AML-193 (cell line): ENCODE results near the gene HLA-DOA.

Experiments used
- DNase-seq, 2 experiments: peaks; one replicate each; lab custom pipeline; 2025; lab: John Stamatoyannopoulos, UW

Gene HLA-DOA

GRCh38 chr6:33017018-33017417 is 7.6 kb upstream of the HLA-DOA start:
- DNase-seq: no peak

DNA sequence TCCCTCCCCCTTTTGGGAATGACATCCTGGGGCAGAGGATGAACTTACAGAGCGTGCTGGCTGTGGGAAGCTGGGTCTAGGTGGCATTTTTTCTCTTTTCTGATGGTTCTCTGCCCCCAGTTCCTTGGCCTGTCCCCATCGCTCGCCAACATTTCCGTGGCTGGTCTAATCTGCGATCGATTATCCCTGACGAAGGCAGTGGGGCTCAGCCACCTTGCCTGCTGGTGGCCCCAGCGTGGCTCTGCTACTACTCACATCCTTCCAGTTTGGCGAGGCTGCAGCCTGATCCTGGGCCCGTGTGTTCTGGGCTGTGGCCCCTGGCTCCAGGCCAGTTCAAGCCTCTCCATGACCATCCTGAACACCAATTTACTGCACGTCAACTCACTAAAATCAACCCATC is 6.4 kb upstream of the HLA-DOA start:
- no peak for DNase-seq

GRCh38 chr6:33014841-33015634 is 5.6 kb upstream of the HLA-DOA start:
- DNase-seq: peak; percentile 92

GRCh38 chr6:33013608-33014007 is 4.2 kb upstream of the HLA-DOA start:
- no peak for DNase-seq

GRCh38 chr6:33010356-33010755 is 965 bp upstream of the HLA-DOA start:
- no peak for DNase-seq

- DNase-seq: no peak
Observed at GRCh38 chr6:33007831-33008400, 1.5 kb downstream of the HLA-DOA start.

DNA sequence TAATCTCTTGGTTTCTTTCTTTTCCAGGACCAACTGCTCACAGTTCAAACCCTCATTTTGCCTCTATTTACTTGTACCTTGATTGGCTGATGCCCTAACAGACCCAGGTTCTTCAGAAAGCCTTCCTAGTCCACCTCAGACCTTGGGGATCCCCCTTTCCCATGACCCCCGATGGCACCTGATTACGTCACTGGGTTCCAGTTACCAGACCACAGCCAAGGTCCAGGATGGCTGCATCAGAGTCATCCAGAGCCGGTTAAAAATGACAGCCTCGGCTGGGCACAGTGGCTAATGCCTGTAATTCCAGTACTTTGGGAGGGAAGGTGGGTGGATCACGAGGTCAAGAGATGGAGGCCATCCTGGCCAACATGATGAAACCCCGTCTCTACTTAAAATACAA is 4.5 kb downstream of the HLA-DOA start:
- no peak for DNase-seq

DNA sequence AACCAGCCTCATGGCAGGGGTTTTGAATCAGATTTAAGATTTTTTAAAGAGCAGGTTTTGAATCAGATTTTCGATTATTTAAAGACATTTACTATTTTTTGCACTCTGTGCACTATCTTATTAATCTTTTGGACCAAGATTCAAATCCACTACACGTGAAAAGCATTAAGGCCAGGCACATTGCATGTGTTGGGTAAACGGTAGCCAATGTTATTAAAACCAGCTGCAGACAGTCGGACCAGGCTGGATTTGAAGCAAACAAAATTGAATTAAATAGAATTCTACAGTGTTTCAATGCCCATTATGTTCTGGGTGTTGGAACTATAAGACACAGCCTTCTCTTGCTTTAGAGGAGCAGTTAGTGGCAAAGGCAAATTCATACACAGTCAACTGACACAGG is 7.7 kb downstream of the HLA-DOA start:
- DNase-seq: no peak

GRCh38 chr6:33000055-33000454 is 9.3 kb downstream of the HLA-DOA start:
- peak in 1 of 2 experiments; percentile 14 for DNase-seq

DNA sequence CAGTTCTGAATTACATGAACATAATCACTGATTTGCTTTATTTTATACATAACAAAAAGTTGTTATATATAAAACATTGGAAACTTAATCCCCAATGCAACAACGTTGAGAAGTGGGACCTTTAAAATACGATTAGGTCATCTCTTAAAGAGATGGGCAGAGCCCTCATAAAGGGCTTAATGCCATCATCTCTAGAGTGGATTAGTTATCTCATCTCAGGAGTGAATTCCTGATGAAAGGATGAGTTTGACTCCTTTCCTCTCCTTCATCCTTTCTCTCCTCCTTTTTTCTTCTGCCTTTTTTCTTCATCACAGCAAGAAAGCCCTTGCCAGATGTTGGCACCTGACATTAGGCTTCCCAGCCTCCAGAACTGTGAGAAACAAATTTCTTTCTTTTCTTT is 13.9 kb downstream of the HLA-DOA start:
- no peak for DNase-seq

DNA sequence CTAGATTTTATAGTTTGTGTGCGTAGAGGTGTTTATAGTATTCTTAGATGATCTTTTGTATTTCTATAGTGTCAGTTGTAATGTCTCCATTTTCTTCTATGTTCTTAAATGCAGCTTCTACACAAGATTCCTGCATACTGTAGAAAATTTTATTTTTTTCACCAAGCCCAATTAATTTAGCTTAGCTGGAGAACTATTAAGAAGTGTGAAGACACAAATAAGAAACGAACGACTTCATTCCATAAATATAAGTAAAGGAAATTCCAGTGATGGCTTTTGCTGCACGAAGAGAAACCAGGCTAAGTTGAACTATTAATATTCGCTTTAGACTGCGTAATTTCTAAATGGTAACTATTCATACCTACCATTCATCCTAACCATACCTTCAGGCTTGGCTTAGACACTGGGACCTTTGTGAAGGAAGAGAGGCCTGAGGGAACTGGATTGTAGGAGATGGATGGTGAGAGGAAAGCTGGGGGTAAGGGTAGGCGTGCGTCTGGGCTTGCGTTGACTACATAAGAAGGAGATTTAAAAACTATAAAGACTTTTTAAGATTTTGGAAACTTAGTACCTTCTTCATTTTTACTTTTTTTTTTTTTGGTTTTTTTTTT is 15.9 kb downstream of the HLA-DOA start:
- DNase-seq: no peak

- no peak for DNase-seq
Observed at GRCh38 chr6:32991972-32992371, 17.4 kb downstream of the HLA-DOA start.

GRCh38 chr6:32989368-32989767 is 20.0 kb downstream of the HLA-DOA start:
- DNase-seq: no peak

DNA sequence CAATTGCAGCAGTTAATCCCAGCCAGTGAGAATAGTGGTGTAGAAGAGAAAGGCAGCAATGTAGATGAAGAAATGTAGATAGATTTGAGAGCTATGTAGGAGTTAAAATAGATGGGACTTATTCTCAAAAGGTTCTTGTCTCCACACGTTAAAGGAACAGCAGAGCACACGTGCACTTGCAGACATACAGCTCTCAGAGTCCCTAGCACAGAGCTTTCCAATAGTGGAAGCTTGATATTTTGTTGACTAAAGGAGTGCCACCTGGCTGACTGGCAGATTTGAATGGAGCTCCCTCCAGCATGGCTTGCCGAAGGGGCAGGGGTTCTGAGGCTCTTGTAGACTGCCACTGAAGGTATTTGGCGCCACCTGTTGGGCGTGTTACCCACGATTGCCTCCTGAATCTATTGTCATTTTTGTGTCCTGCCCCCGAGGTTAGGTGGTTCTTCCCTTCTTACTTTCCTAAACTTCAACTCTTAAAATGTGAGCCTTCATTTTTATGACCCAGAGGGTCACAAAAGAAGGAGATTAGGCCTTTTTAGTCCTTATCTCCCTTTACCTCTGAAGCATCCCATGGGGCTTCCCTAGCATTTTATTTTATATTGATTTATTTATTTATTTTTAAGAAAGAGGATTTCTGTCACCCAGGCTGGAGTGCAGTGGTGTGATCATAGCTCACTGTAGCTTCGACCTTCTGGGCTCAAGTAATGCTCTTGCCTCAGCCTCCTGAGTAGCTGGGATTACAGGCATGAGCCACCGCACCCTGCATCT is 24.6 kb downstream of the HLA-DOA start:
- DNase-seq: peak; percentile 86 to 90

- DNase-seq: no peak
Observed at GRCh38 chr6:32983964-32984621, 25.3 kb downstream of the HLA-DOA start.

GRCh38 chr6:32983493-32983848 is 25.9 kb downstream of the HLA-DOA start:
- DNase-seq: no peak

- no peak for DNase-seq
Observed at GRCh38 chr6:32982702-32983492, 26.5 kb downstream of the HLA-DOA start.

GRCh38 chr6:32982084-32982701 is 27.2 kb downstream of the HLA-DOA start:
- DNase-seq: peak in 1 of 2 experiments; percentile 29

DNA sequence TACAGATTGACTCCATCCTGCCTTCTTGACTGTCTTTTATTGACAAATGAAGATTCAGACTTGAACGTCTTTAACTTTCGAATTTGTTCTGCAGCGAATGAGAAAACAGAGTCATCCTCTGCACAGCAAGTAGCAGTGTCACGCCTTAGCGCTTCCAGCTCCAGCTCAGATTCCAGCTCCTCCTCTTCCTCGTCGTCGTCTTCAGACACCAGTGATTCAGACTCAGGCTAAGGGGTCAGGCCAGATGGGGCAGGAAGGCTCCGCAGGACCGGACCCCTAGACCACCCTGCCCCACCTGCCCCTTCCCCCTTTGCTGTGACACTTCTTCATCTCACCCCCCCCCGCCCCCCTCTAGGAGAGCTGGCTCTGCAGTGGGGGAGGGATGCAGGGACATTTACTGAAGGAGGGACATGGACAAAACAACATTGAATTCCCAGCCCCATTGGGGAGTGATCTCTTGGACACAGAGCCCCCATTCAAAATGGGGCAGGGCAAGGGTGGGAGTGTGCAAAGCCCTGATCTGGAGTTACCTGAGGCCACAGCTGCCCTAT is 28.8 kb downstream of the HLA-DOA start:
- DNase-seq: no peak

DNA sequence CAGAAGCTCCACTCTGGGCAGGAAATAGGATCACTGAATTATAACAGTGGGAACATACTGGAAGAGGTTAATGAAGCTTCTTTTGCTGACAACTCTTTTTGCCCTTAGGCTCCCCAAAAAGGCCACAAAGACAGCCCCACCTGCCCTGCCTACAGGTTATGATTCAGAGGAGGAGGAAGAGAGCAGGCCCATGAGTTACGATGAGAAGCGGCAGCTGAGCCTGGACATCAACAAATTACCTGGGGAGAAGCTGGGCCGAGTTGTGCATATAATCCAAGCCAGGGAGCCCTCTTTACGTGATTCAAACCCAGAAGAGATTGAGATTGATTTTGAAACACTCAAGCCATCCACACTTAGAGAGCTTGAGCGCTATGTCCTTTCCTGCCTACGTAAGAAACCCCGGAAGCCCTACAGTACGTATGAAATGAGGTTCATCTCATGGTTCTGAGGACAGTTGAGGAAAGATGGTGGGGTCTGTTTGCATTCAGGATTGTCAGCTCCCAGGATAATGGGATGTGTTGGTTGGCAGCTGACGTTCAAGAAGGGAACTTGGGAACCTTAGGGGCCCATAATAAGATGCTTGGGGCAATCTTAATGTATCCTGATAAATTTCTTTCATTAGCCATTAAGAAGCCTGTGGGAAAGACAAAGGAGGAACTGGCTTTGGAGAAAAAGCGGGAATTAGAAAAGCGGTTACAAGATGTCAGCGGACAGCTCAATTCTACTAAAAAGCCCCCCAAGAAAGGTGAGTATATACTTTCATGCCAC is 29.5 kb downstream of the HLA-DOA start:
- DNase-seq: no peak
